ENCODE measurements around the gene METTL24. TPM values are rescaled to one million over a fixed set of nuclear protein-coding genes. Genes with fewer than 3 reads are reported as not detected.
A peak's percentile ranks its signal among the peaks of the same experiment; 100 is the strongest.

METTL24 gene
- total and polyA plus RNA-seq, 2 of the 8 experiments (the other 6 are each of a cell fraction or from before 2014, with no cell fraction given): 0.30 to 0.39 TPM

DNA sequence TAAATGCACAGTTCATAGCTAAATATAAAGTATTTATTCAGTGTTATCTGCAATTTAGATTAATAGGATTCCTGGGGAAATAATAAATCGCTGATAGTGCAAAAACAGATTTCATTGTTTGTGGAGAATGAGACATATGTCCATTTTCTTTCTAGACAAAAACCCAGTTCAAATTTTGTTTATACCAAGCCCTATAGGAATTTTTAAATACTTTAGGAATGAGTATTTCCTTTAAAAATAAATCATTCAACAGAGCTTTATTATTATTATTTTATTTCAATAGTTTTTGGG lies 86.5 kb downstream of the METTL24 start:
- WGBS, 2 experiments (ENCODE audit: extremely low coverage in 1 of 2, insufficient coverage in 1 of 2, insufficient read length in 1 of 2, insufficient replicate concordance in 2 of 2, low coverage in 1 of 2, low lambda C conversion rate in 2 of 2, missing lambda C conversion rate in 1 of 2): 100% methylated on average over 1 of the region's 1 CpG; no CpG with 5 or more reads in 1 of the 2 experiments
- Histone ChIP-seq H2BK120ac (replicated peaks; ENCODE audit: low read depth, low read length) (no peak overlapping the region), H2BK15ac (ENCODE audit: low read length) (no peak overlapping the region), H3K9me3 (ENCODE audit: insufficient read depth in 2 of 2, low read depth in 1 of 2, low read length in 1 of 2) (no peaks in the 10 kb centered on the region), H3K4me1 (replicated peaks in 1 of 4; ENCODE audit: control insufficient read depth in 3 of 4, insufficient read depth in 4 of 4, low read length in 3 of 4) (peaks cover 0 to 5% (median 3%) of the 10 kb centered on the region in 4 experiments; a peak in 3 of 7 replicates), H3K23ac (ENCODE audit: insufficient read length) (no peak overlapping the region), H4K91ac (replicated peaks; ENCODE audit: insufficient read length, low read length) (no peak overlapping the region), H2BK5ac (ENCODE audit: low read depth, low read length) (no peak overlapping the region), H2BK20ac (ENCODE audit: low read length) (no peak overlapping the region), H3K14ac (ENCODE audit: insufficient read length) (no peak overlapping the region), H3K36me3 (ENCODE audit: control insufficient read depth in 2 of 4, insufficient read depth in 4 of 4, low read length in 3 of 4) (no peaks in the 10 kb centered on the region), H3K23me2 (ENCODE audit: low read depth, low read length) (no peaks in the 10 kb centered on the region; the same call in 1 of the 2 replicates), H3K56ac (replicated peaks; ENCODE audit: insufficient read length, low read depth, low read length) (no peak overlapping the region), H3K4me3 (ENCODE audit: extremely low read depth in 1 of 4, insufficient read depth in 2 of 4, low read depth in 3 of 4, low read length in 4 of 4) (no peak overlapping the region), H3K79me2 (ENCODE audit: control insufficient read depth in 1 of 2, insufficient read depth in 2 of 2, low read length in 2 of 2) (no peaks in the 10 kb centered on the region), H3K4me2 (ENCODE audit: insufficient read depth in 1 of 2, low read depth in 2 of 2, low read length in 2 of 2) (no peak overlapping the region), H4K8ac (ENCODE audit: extremely low read depth, insufficient read depth, low read length) (no peak overlapping the region), H4K5ac (ENCODE audit: insufficient read length, low read depth, low read length) (no peak overlapping the region), H3K79me1 (ENCODE audit: low read depth, low read length) (no peaks in the 10 kb centered on the region), H3K18ac (ENCODE audit: extremely low read depth, low read length) (no peak overlapping the region), H3K27me3 (replicated peaks in 1 of 4; ENCODE audit: control insufficient read depth in 3 of 4, extremely low read depth in 1 of 4, insufficient read depth in 3 of 4, low read length in 3 of 4) (no peaks in the 10 kb centered on the region), H2AFZ (ENCODE audit: low read length) (no peak overlapping the region), H3K27ac (ENCODE audit: low read depth, low read length) (no peak overlapping the region), H4K20me1 (replicated peaks in 1 of 2; ENCODE audit: control insufficient read depth in 1 of 2, insufficient read depth in 2 of 2, low read length in 2 of 2) (no peaks in the 10 kb centered on the region), H3K9ac (replicated peaks in 1 of 4; ENCODE audit: extremely low read depth in 1 of 4, low read depth in 3 of 4, low read length in 3 of 4) (no peak overlapping the region), H2AK5ac (ENCODE audit: low read depth, low read length) (no peak overlapping the region), H2BK12ac (ENCODE audit: low read depth, low read length) (no peak overlapping the region), H3K4ac (replicated peaks; ENCODE audit: insufficient read length, low read depth, low read length) (no peak overlapping the region)
- TF ChIP-seq SAP30 (IDR thresholded peaks at IDR 0.05; ENCODE audit: insufficient read depth, insufficient replicate concordance, low read length) (no peak), MAFK (IDR thresholded peaks at IDR 0.05; ENCODE audit: low read depth, low read length) (peak; percentile 82; the same call in 1 of the 2 replicates)
- no peak for FAIRE-seq
- POLR2A ChIA-PET (ENCODE audit: partially characterized antibody): no interaction called here
- CTCF ChIA-PET (ENCODE audit: partially characterized antibody): interaction anchor here (1.2 to 1.5 kb wide), 2 partner anchors 27 to 89 kb away, joined by 3 read pairs; no protein-coding TSS in a partner anchor
- DNase-seq (ENCODE audit: low read depth in 1 of 2, low spot score in 2 of 2): no peak
